Osteoblast (primary cell): Measurements from ENCODE around the gene RGS4. TPM values are rescaled to one million over a fixed set of nuclear protein-coding genes. Genes with fewer than 3 reads are reported as not detected.

ENCODE experiments used
- DNase-seq: peaks from one replicate; pipeline ENCODE4 v3.0.0; 2011; ENCODE audit warnings: low spot score, mixed read lengths; ENCODE audit not compliant: insufficient read length; ENCODE audit errors: missing footprints
- H2AFZ ChIP-seq: 2 replicates; pipeline ENCODE4 v1.6.0; 2011; ENCODE audit warnings: mild to moderate bottlenecking, low read length
- H3K27ac ChIP-seq: 2 replicates; pipeline ENCODE4 v1.5.1; 2011; ENCODE audit warnings: mild to moderate bottlenecking, low read depth, low read length, moderate library complexity
- H3K27me3 ChIP-seq: 2 replicates; pipeline ENCODE4 v1.6.0; 2012; ENCODE audit warnings: mild to moderate bottlenecking, control low read depth, inconsistent platforms, low read length, moderate library complexity; ENCODE audit not compliant: insufficient read depth
- H3K36me3 ChIP-seq: 2 replicates; pipeline ENCODE4 v1.5.1; 2011; ENCODE audit warnings: mild to moderate bottlenecking, low read length, control low read depth, moderate library complexity; ENCODE audit not compliant: insufficient read depth
- H3K4me1 ChIP-seq: 2 replicates; pipeline ENCODE4 v1.5.1; 2011; ENCODE audit warnings: mild to moderate bottlenecking, low read length, control low read depth, moderate library complexity; ENCODE audit not compliant: insufficient read depth
- H3K4me2 ChIP-seq: 2 replicates; pipeline ENCODE4 v1.6.0; 2011; ENCODE audit warnings: mild to moderate bottlenecking, low read length; ENCODE audit not compliant: insufficient read depth
- H3K4me3 ChIP-seq: fragments of 200-600 bp; sonication (generic); 3 replicates; pipeline ENCODE4 v1.5.1; 2012; ENCODE audit warnings: mild to moderate bottlenecking, low read length, inconsistent platforms; ENCODE audit not compliant: insufficient read depth
- H3K79me2 ChIP-seq: 2 replicates; pipeline ENCODE4 v1.6.0; 2012; ENCODE audit warnings: mild to moderate bottlenecking, low read length, control low read depth, inconsistent platforms; ENCODE audit not compliant: insufficient read depth
- H3K9me3 ChIP-seq: 2 replicates; pipeline ENCODE4 v1.5.1; 2011; ENCODE audit warnings: low read depth, low read length, control low read depth
- H4K20me1 ChIP-seq: 2 replicates; pipeline ENCODE4 v1.6.0; 2012; ENCODE audit warnings: mild to moderate bottlenecking, low read length, control low read depth; ENCODE audit not compliant: insufficient read depth
- CTCF ChIP-seq: IDR thresholded peaks from 2 replicates; pipeline ENCODE4 v1.5.1; 2011; ENCODE audit warnings: mild to moderate bottlenecking, low read depth, low read length, moderate library complexity; ENCODE audit errors: extremely low read depth
- total RNA-seq: library from RNA; depleted of rRNA; stranded (reverse); fragments of >200 nt; gene quantifications from 2 replicates; pipeline ENCODE4 v1.2.3, GENCODE V29; 2012

RGS4 gene
- total RNA-seq, 1 donor, result 142 TPM

- Histone ChIP-seq H2AFZ (no peak overlapping the region), H3K4me2 (peak overlapping the region; percentile 88), H3K36me3 (peaks cover 45% of the 10 kb centered on the region), H3K4me3 (peak overlapping the region; percentile 83), H3K27me3 (no peaks in the 10 kb centered on the region), H3K79me2 (peaks cover 44% of the 10 kb centered on the region), H3K4me1 (peaks cover 32% of the 10 kb centered on the region), H4K20me1 (no peaks in the 10 kb centered on the region), H3K27ac (peak overlapping the region; percentile 82), H3K9me3 (no peaks in the 10 kb centered on the region)
- DNase-seq, result peak; percentile 76
- peak; percentile 69 for TF ChIP-seq CTCF
Observed at GRCh38 chr1:163071405-163072255, 2.5 kb downstream of the RGS4 start.

- Histone ChIP-seq H3K36me3 (peaks cover 45% of the 10 kb centered on the region), H3K9me3 (no peaks in the 10 kb centered on the region), H3K4me1 (peaks cover 32% of the 10 kb centered on the region), H3K4me2 (peak overlapping the region; percentile 73), H3K79me2 (peaks cover 44% of the 10 kb centered on the region), H2AFZ (no peak overlapping the region), H4K20me1 (no peaks in the 10 kb centered on the region), H3K27me3 (no peaks in the 10 kb centered on the region), H3K27ac (peak overlapping the region; percentile 77), H3K4me3 (peak overlapping the region; percentile 83)
- no peak for TF ChIP-seq CTCF
- no peak for DNase-seq
Observed at GRCh38 chr1:163072658-163073057, 3.5 kb downstream of the RGS4 start.

- TF ChIP-seq CTCF, result no peak
- Histone ChIP-seq H3K4me3 (peak overlapping the region; percentile 34), H3K36me3 (peaks cover 45% of the 10 kb centered on the region), H3K27ac (peak overlapping the region; percentile 44), H3K79me2 (peaks cover 39% of the 10 kb centered on the region), H3K4me2 (peak overlapping the region; percentile 3), H3K4me1 (peaks cover 32% of the 10 kb centered on the region), H3K9me3 (no peaks in the 10 kb centered on the region), H4K20me1 (no peaks in the 10 kb centered on the region), H3K27me3 (no peaks in the 10 kb centered on the region), H2AFZ (no peak overlapping the region)
- DNase-seq, result no peak
Observed at GRCh38 chr1:163074004-163074403, 4.8 kb downstream of the RGS4 start.

- Histone ChIP-seq H3K4me3 (peak overlapping the region; percentile 34), H3K9me3 (no peaks in the 10 kb centered on the region), H3K36me3 (peaks cover 45% of the 10 kb centered on the region), H3K27me3 (no peaks in the 10 kb centered on the region), H3K27ac (peak overlapping the region; percentile 44), H4K20me1 (no peaks in the 10 kb centered on the region), H3K4me1 (peaks cover 32% of the 10 kb centered on the region), H3K79me2 (peaks cover 34% of the 10 kb centered on the region), H3K4me2 (peak overlapping the region; percentile 3), H2AFZ (no peak overlapping the region)
- TF ChIP-seq CTCF, result no peak
- DNase-seq, result no peak
Observed at GRCh38 chr1:163074716-163075284, 5.6 kb downstream of the RGS4 start.
